Stimulated activated CD8-positive, alpha-beta memory T cell treated with anti-CD3 and anti-CD28 coated beads, Interleukin-15, amount 100 ng/mL, for 24 hours (primary cell): ENCODE measurements around the gene LAMA2.

Experiments
- DNase-seq: peaks from one replicate; pipeline ENCODE4 v3.0.0-alpha.2; 2020; ENCODE audit warnings: low read depth

Gene LAMA2

GRCh38 chr6:129177801-129178200, 294.9 kb downstream of the LAMA2 start:
- DNase-seq = no peak

DNA sequence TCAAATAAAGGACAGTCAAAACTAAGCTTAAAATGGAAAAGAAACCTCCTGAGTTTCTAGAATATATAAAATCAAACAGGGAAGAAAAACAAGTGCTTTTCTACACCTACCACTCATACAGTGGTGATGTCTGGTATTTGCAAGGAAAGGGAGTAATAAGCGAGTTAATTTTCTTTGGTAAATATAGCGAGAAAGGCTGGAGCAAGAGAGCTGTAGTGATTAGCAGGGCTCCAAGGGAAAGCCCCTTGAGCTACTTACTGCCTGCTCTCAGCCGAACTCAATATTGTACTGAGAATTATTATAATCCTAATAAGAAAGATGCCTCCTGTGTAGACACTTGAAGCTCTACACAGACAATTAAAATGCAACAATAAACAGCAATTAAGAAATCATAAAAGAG, 296.3 kb downstream of the LAMA2 start:
- DNase-seq = no peak

GRCh38 chr6:129181001-129181400, 298.1 kb downstream of the LAMA2 start:
- no peak for DNase-seq

- DNase-seq = no peak
Measured at GRCh38 chr6:129183187-129183591, 300.3 kb downstream of the LAMA2 start.

GRCh38 chr6:129183681-129184301, 300.9 kb downstream of the LAMA2 start:
- no peak for DNase-seq

- DNase-seq = no peak
Measured at GRCh38 chr6:129184324-129184723, 301.4 kb downstream of the LAMA2 start.

DNA sequence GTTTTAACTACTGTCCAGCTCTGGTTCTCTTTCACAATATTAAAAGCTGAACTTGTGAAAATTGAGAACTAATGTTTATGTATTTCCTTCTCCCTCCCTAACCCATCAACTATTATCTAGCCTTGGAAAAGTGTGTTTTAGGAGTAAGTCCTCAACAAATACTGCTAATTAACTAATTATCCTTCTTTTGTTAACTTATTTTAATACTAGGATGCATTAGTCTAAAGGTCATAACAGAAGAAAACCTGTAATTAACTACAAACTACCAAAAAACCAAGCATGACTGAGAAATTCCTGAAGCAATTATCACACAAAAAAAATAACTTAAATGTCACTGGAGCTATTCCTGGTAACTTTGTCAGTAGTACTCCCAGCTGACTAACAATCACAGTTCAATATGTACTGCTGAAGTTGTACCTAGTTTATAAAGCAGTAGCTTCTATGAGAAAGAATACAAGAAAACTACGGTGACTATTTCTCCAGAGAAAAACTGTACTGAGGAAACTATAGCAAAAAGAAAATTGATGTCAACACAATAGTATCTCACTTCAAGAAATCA, 301.9 kb downstream of the LAMA2 start:
- DNase-seq = no peak

GRCh38 chr6:129186988-129187387, 304.1 kb downstream of the LAMA2 start:
- DNase-seq = no peak

GRCh38 chr6:129188306-129188705, 305.4 kb downstream of the LAMA2 start:
- no peak for DNase-seq

GRCh38 chr6:129188795-129189194, 305.9 kb downstream of the LAMA2 start:
- DNase-seq = no peak

DNA sequence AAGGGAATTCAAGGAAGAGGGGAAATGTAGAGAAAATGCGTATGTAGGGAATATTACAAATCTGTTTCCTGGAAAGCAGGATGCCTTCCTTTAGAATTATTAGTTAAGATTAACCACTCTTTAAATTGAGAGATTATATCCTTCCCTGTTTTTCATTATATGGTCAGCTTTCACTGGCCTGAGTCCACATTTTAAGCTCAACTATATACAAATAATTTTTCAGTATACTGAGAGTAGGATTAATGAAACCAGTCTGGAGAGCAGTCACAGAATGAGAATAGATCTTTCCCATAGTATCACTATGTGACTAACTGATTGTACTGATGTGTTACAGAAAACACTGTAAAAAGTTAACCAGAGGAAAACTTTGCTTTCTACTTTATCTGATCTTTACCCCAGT, 306.3 kb downstream of the LAMA2 start:
- no peak for DNase-seq

DNA sequence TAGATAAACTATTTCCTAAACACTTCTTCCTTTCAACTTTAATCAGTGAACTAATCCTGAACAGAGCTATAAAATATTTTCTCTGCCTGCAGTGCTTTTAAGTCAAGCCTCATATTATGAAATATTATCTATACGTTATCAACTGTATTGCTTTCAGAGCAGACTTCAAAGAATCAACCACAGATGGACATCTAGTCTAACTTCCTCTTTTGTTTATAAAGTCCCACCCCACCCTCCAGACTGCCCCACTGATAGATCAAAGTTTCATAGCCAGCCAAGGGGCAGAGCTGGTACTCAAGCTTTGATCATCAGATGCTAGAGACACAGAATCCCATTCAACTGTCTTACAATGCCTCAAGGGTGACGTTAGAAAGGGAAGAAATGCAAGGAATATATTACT, 308.3 kb downstream of the LAMA2 start:
- no peak for DNase-seq

- no peak for DNase-seq
Measured at GRCh38 chr6:129192458-129192989, 309.6 kb downstream of the LAMA2 start.

DNA sequence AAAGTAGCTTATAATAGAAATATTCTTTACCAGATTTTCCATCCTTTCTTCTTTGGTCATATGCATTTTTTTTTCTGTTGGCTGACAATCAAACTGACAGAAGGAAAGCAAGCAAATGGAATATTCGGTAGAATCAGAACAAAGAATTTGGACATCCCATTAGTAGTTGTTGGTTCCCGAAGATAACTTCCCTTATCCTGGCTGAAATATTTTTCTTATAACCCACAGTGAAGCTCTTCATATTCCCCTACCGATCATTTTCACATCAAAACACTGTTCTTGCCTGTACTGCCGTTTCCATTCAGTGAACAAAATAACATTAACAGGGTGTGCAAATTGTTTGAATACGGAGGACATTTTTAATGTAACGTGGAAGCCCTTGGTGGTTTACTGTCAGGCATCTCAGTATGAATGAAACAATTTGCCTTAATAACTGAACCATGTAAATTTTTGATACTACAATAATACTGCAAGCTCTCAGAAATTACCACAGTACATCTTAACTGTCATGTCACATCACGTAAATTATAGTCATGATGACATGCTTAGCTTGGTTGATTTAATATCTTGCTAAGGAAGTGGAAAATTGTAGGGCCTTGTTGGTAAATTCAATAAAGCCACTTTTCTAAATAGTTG, 311.5 kb downstream of the LAMA2 start:
- no peak for DNase-seq

GRCh38 chr6:129195161-129195560, 312.2 kb downstream of the LAMA2 start:
- no peak for DNase-seq

- DNase-seq = no peak
Measured at GRCh38 chr6:129195643-129196042, 312.7 kb downstream of the LAMA2 start.

DNA sequence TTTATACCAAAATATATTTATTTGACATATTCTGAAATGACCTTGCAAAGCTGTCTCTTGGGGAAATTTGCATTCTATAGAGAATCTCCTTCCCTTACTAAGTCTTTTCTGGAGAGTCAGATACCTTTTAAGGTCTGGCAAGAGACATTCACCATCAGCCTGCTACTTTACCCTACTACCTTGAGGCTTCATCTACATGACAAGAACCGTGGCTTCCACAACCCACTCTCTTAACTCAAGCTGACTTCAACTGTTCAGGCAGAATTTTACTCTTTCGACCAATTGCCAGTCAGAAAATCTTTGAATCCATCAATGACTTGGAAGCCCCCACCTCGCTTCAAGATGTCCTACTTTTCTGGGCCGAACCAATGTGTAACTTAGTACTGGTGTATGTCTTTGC, 314.2 kb downstream of the LAMA2 start:
- DNase-seq = no peak

DNA sequence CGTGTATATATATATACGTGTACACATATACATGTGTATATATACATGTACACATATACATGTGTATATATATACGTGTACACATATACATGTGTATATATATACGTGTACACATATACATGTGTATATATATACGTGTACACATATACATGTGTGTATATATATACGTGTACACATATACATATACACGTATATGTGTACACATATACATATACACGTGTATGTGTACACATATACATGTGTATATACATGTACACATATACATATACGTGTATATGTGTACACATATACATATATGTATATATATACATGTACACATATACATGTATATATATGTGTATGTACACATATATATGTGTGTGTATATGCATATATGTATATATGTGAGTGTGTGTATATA, 317.2 kb downstream of the LAMA2 start:
- DNase-seq = no peak

- DNase-seq = no peak
Measured at GRCh38 chr6:129203190-129203900, 320.4 kb downstream of the LAMA2 start.

- no peak for DNase-seq
Measured at GRCh38 chr6:129206821-129207220, 323.9 kb downstream of the LAMA2 start.

- DNase-seq = no peak
Measured at GRCh38 chr6:129207832-129208231, 324.9 kb downstream of the LAMA2 start.

- DNase-seq = no peak
Measured at GRCh38 chr6:129208415-129209034, 325.6 kb downstream of the LAMA2 start.
